ENCODE measurements around the gene CREBZF.

CREBZF gene

GRCh38 chr11:85634747-85635146, 30.2 kb downstream of the CREBZF start:
- Histone ChIP-seq H3K27me3 (ENCODE audit: insufficient read depth, poor library complexity, severe bottlenecking) (no peaks in the 10 kb centered on the region), H3K4me3 (replicated peaks; ENCODE audit: insufficient read depth, low read length) (no peak overlapping the region), H3K27ac (replicated peaks) (no peak overlapping the region)
- TF ChIP-seq REST (IDR thresholded peaks at IDR 0.05; ENCODE audit: insufficient replicate concordance, low read depth) (no peak), POLR2AphosphoS5 (IDR thresholded peaks at IDR 0.05; ENCODE audit: low read depth) (no peak)
- DNase-seq (ENCODE audit: low read depth in 1 of 2, low spot score in 1 of 2): no peak

- Histone ChIP-seq H3K4me3 (replicated peaks; ENCODE audit: insufficient read depth, low read length) (peak overlapping the region; percentile 87), H3K27ac (replicated peaks) (peak overlapping the region; percentile 73), H3K27me3 (ENCODE audit: insufficient read depth, poor library complexity, severe bottlenecking) (no peaks in the 10 kb centered on the region)
- TF ChIP-seq SPI1 (IDR thresholded peaks at IDR 0.05; ENCODE audit: borderline replicate concordance, low read depth) (no peak), GABPA (IDR thresholded peaks at IDR 0.05; ENCODE audit: low read depth) (no peak), REST (IDR thresholded peaks at IDR 0.05; ENCODE audit: insufficient replicate concordance, low read depth) (no peak), CTCF (IDR thresholded peaks at IDR 0.05; ENCODE audit: insufficient read depth, low read length) (no peak), POLR2AphosphoS5 (IDR thresholded peaks at IDR 0.05; ENCODE audit: low read depth) (no peak)
- DNase-seq (ENCODE audit: low read depth in 1 of 2, low spot score in 1 of 2): no peak
Observed at GRCh38 chr11:85628771-85629341, 36.1 kb downstream of the CREBZF start.

DNA sequence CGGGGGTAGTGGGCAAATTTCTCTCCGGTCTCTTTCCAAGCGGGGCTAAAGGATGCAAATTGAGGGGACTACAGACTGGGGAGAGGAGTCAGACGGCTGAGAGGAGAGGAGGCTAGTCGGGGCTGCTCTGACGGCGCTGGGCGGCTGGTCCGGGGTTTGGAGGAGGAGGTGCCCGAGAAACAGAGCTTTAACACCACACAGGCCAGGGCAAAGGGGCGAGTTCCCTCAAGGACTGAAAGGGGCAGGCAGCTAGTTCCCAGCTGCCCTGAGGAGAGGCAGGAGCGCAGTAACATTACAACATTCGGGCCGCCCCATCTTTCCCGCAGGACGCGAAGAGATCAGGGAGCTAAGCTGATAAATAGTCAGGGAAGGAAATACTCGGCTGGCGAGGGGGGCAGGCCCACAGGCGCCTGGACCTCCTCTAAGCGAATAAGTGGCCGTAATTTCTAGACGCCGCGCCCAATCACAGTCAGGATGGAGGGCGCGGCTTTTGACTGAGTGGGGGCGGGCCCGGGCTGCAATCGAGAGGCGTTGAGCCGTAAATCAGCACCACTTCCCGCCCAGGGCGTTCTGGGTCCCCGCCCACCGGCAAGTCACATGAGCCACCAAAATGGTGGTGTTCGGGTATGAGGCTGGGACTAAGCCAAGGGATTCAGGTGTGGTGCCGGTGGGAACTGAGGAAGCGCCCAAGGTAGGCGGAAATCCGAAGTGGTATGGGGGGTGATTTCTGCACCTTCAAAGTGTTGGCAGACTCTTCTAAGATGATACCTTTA, 36.7 kb downstream of the CREBZF start, which contains the start of gene TMEM126B:
TSS of gene TMEM126B (plus strand) at position 596 of the 773 bp plus-strand sequence. CDS start at position 611, 15 bp downstream.
- Histone ChIP-seq H3K27me3 (ENCODE audit: insufficient read depth, poor library complexity, severe bottlenecking) (no peaks in the 10 kb centered on the region), H3K27ac (replicated peaks) (peak within 1 kb of the TSS; percentile 73), H3K4me3 (replicated peaks; ENCODE audit: insufficient read depth, low read length) (peak within 1 kb of the TSS; percentile 87)
- DNase-seq (ENCODE audit: low read depth in 1 of 2, low spot score in 1 of 2): peak; percentile 85 to 97
- TF ChIP-seq POLR2AphosphoS5 (IDR thresholded peaks at IDR 0.05; ENCODE audit: low read depth) (peak; percentile 87), SPI1 (IDR thresholded peaks at IDR 0.05; ENCODE audit: borderline replicate concordance, low read depth) (peak; percentile 43; the same call in 1 of the 2 replicates), REST (IDR thresholded peaks at IDR 0.05; ENCODE audit: insufficient replicate concordance, low read depth) (peak; percentile 54), CTCF (IDR thresholded peaks at IDR 0.05; ENCODE audit: insufficient read depth, low read length) (no peak)
